Lung (tissue), 12 donors: Measurements from ENCODE around the gene FBLN5. TPM values are rescaled to one million over a fixed set of nuclear protein-coding genes. Genes with fewer than 3 reads are reported as not detected.

Experiments
- ATAC-seq: fragments of 200-7000 bp; cut with Tn5 transposase; one replicate; pipeline ENCODE4 v1.9.1; 2020; ENCODE audit warnings: moderate number of reproducible peaks; ENCODE audit not compliant: insufficient read depth, low FRiP score
- DNase-seq, 3 donors: peaks; one replicate each; pipeline ENCODE4 v3.0.0-alpha.2; 2013 to 2017
- H3K27ac ChIP-seq, 2 donors: one replicate each; pipeline ENCODE4 v1.5.1; 2013; ENCODE audit warnings: mild to moderate bottlenecking in 2 of 2, moderate library complexity in 2 of 2, control low read depth in 1 of 2, inconsistent platforms in 1 of 2, low read depth in 1 of 2, low read length in 1 of 2
- H3K27me3 ChIP-seq, 3 donors: one replicate each; pipeline ENCODE4 v1.5.1; 2013; ENCODE audit warnings: low read length in 2 of 3; ENCODE audit not compliant: control insufficient read depth in 3 of 3, insufficient read depth in 3 of 3
- H3K36me3 ChIP-seq, 4 donors: one replicate each; pipeline ENCODE4 v1.5.1; 2013; ENCODE audit warnings: low read length in 4 of 4, mild to moderate bottlenecking in 1 of 4, moderate library complexity in 1 of 4; ENCODE audit not compliant: control insufficient read depth in 4 of 4, insufficient read depth in 4 of 4
- H3K4me1 ChIP-seq, 5 donors: one replicate each; pipeline ENCODE4 v1.5.1; 2013; ENCODE audit warnings: low read length in 5 of 5, mild to moderate bottlenecking in 2 of 5, moderate library complexity in 1 of 5; ENCODE audit not compliant: control insufficient read depth in 5 of 5, insufficient read depth in 5 of 5
- H3K4me3 ChIP-seq: one replicate; pipeline ENCODE4 v1.5.1; 2013; ENCODE audit warnings: mild to moderate bottlenecking, control low read depth, moderate library complexity
- H3K9ac ChIP-seq, 2 donors: one replicate each; pipeline ENCODE4 v1.5.1; 2013; ENCODE audit warnings: low read length in 2 of 2, control low read depth in 1 of 2; ENCODE audit not compliant: insufficient read depth in 1 of 2
- H3K9me3 ChIP-seq, 4 donors: one replicate each; pipeline ENCODE4 v1.5.1; 2013; ENCODE audit warnings: low read length in 3 of 4, mild to moderate bottlenecking in 1 of 4, moderate library complexity in 1 of 4; ENCODE audit not compliant: control insufficient read depth in 4 of 4, insufficient read depth in 3 of 4
- CTCF ChIP-seq: IDR thresholded peaks from 2 replicates; pipeline ENCODE4 v1.5.1; 2012; ENCODE audit warnings: mild to moderate bottlenecking; ENCODE audit errors: control extremely low read depth, extremely low read depth
- WGBS, 2 donors: extraction: QIAGEN DNeasy Blood & Tissue Kit; methylation state at CpG; one replicate each; pipeline ENCODE4 v1.1.7; 2013; 5-methylcytosine and 5-hydroxymethylcytosine counted together
- polyA plus RNA-seq, 2 donors: library from polyadenylated mRNA; stranded (reverse); fragments of 200-250 nt; gene quantifications; one replicate each; pipeline ENCODE4 v1.2.1, GENCODE V29; 2013
- total RNA-seq, 2 donors: library from RNA; depleted of rRNA in 1 of 2; stranded (reverse); fragments of >200 nt in 1 of 2; gene quantifications; one replicate each; pipeline ENCODE4 v1.2.1, GENCODE V29; 2014 to 2021
- donor health status: control.
- donor health status: control.
- donor health status: Bipolar disorder and iron deficiency.
- donor health status: healthy.
- donor health status: DM: yes; HTN: yes; CAD: no.

The FBLN5 gene
- total and polyA plus RNA-seq, 4 donors = 43.1 to 83.0 (median 72.0) TPM

- Histone ChIP-seq H3K9ac (no peak overlapping the region), H3K36me3 (no peaks in the 10 kb centered on the region), H3K27me3 (peaks cover 0 to 3% (median 3%) of the 10 kb centered on the region in 3 donors), H3K4me1 (no peaks in the 10 kb centered on the region), H3K27ac (no peak overlapping the region), H3K4me3 (no peak overlapping the region), H3K9me3 (no peaks in the 10 kb centered on the region)
- TF ChIP-seq CTCF = no peak
- DNase-seq (no peak), ATAC-seq (no peak)
- WGBS, 2 donors = 68 to 84% methylated on average over 4 of the region's 4 CpGs
Measured at GRCh38 chr14:91844029-91844428, 103.5 kb downstream of the FBLN5 start.

GRCh38 chr14:91843437-91843836 is 104.1 kb downstream of the FBLN5 start:
- H3K4me3 ChIP-seq = no peak overlapping the region
- TF ChIP-seq CTCF = no peak
- H3K27me3 ChIP-seq = peaks cover 0 to 6% (median 4%) of the 10 kb centered on the region in 3 donors
- H3K9me3 ChIP-seq = no peaks in the 10 kb centered on the region
- H3K9ac ChIP-seq = no peak overlapping the region
- no peaks in the 10 kb centered on the region for H3K4me1 ChIP-seq
- WGBS, 2 donors = 83 to 89% methylated on average over 4 of the region's 4 CpGs
- H3K27ac ChIP-seq = no peak overlapping the region
- H3K36me3 ChIP-seq = no peaks in the 10 kb centered on the region
- ATAC-seq (no peak), DNase-seq (no peak)

- no peak overlapping the region for H3K4me3 ChIP-seq
- H3K27ac ChIP-seq = no peak overlapping the region
- DNase-seq = no peak
- peaks cover 0 to 7% (median 0%) of the 10 kb centered on the region in 5 donors for H3K4me1 ChIP-seq
- H3K9me3 ChIP-seq = no peaks in the 10 kb centered on the region
- H3K9ac ChIP-seq = no peak overlapping the region
- no peak for ATAC-seq
- peaks cover 0 to 22% (median 14%) of the 10 kb centered on the region in 3 donors for H3K27me3 ChIP-seq
- no peaks in the 10 kb centered on the region for H3K36me3 ChIP-seq
- no peak for TF ChIP-seq CTCF
Measured at GRCh38 chr14:91841065-91841464, 106.4 kb downstream of the FBLN5 start.

- H3K4me3 ChIP-seq = no peak overlapping the region
- WGBS, 2 donors = 97 to 99% methylated on average over 1 of the region's 1 CpG
- ATAC-seq = no peak
Measured at GRCh38 chr14:91839749-91840148, 107.7 kb downstream of the FBLN5 start.

More at GRCh38 chr14:91839749-91840148, 107.7 kb downstream of the FBLN5 start:
- DNase-seq = no peak
- no peak for TF ChIP-seq CTCF
- Histone ChIP-seq H3K9ac (no peak overlapping the region), H3K27me3 (peaks cover 0 to 30% (median 20%) of the 10 kb centered on the region in 3 donors), H3K4me1 (peaks cover 0 to 7% (median 0%) of the 10 kb centered on the region in 5 donors), H3K36me3 (no peaks in the 10 kb centered on the region), H3K9me3 (no peaks in the 10 kb centered on the region), H3K27ac (no peak overlapping the region)
